K562 (cell line): ENCODE results near the gene ACP5. TPM values are rescaled to one million over a fixed set of nuclear protein-coding genes. Genes with fewer than 3 reads are reported as not detected.

Source experiments
- ARHGAP35 ChIP-seq: fragments of 450-650 bp; IDR thresholded peaks from 2 replicates; pipeline ENCODE4 v1.6.1; 2018; ENCODE audit not compliant: partially characterized antibody
- ELF4 ChIP-seq: fragments of 450-650 bp; formaldehyde crosslinking; IDR thresholded peaks from 2 replicates; pipeline ENCODE4 v1.4.0; 2022; ENCODE audit warnings: missing genetic modification characterization
- FOXM1 ChIP-seq, 2 experiments: fragments of 450-650 bp in 1 of 2; sonication (generic) in 1 of 2; formaldehyde crosslinking in 1 of 2; IDR thresholded peaks; 2 replicates each; pipeline versions ENCODE4 v1.6.1 to v1.9.0; 2017 to 2022; ENCODE audit warnings: low read depth in 2 of 2, mild to moderate bottlenecking in 2 of 2, missing genetic modification reagents in 1 of 2, moderate library complexity in 1 of 2
- HDAC3 ChIP-seq: fragments of 450-650 bp; IDR thresholded peaks from 2 replicates; pipeline ENCODE4 v1.6.1; 2018; ENCODE audit warnings: borderline replicate concordance, mild to moderate bottlenecking, moderate library complexity; ENCODE audit not compliant: partially characterized antibody
- NONO ChIP-seq, 2 experiments: fragments of 200-400 bp in 1 of 2; fragments of 450-650 bp in 1 of 2; formaldehyde crosslinking in 1 of 2; IDR thresholded peaks; 2 replicates each; pipeline ENCODE4 v1.6.1; 2017; ENCODE audit warnings: low read depth in 2 of 2, mild to moderate bottlenecking in 2 of 2, moderate library complexity in 2 of 2, low read length in 1 of 2
- NR2C1 ChIP-seq, 2 experiments: fragments of 450-650 bp; IDR thresholded peaks; 2 replicates each; pipeline ENCODE4 v1.6.1; 2017; ENCODE audit warnings: mild to moderate bottlenecking in 2 of 2, antibody characterized with exemption in 1 of 2, inconsistent platforms in 1 of 2, missing compliant biosample characterization in 1 of 2, missing genetic modification characterization in 1 of 2
- PHB2 ChIP-seq: fragments of 450-650 bp; IDR thresholded peaks from 2 replicates; pipeline ENCODE4 v1.6.1; 2017; ENCODE audit warnings: low read depth
- PURB ChIP-seq: sonication (generic); formaldehyde crosslinking; IDR thresholded peaks from 2 replicates; pipeline ENCODE4 v1.9.0; 2021; ENCODE audit warnings: low read depth, mild to moderate bottlenecking, missing genetic modification reagents
- RFX1 ChIP-seq: fragments of 450-650 bp; IDR thresholded peaks from 2 replicates; pipeline ENCODE4 v1.6.1; 2016; ENCODE audit warnings: mild to moderate bottlenecking, moderate library complexity
- RNF2 ChIP-seq: sonication (generic); IDR thresholded peaks from 2 replicates; pipeline ENCODE4 v1.6.1; 2016
- SMAD4 ChIP-seq: fragments of 250-450 bp; sonication (Bioruptor Pico); conservative IDR thresholded peaks from 2 replicates; pipeline ENCODE4 v1.8.0; 2021; ENCODE audit warnings: inconsistent platforms, mild to moderate bottlenecking, moderate library complexity
- TBP ChIP-seq: optimal IDR thresholded peaks from 2 replicates; pipeline ENCODE3; 2011; ENCODE audit warnings: low read depth, low read length, improper control_type of control experiment
- TOE1 ChIP-seq, 2 experiments: fragments of 450-650 bp in 1 of 2; sonication (generic) in 1 of 2; formaldehyde crosslinking in 1 of 2; IDR thresholded peaks; 2 replicates each; pipeline versions ENCODE4 v1.7.1 to v1.8.0; 2016 to 2022; ENCODE audit warnings: borderline replicate concordance in 2 of 2, mild to moderate bottlenecking in 2 of 2, antibody characterized with exemption in 1 of 2, inconsistent platforms in 1 of 2, low read depth in 1 of 2, missing genetic modification reagents in 1 of 2, moderate library complexity in 1 of 2
- ZNF23 ChIP-seq: fragments of 250-450 bp; sonication (Bioruptor Pico); IDR thresholded peaks from 2 replicates; pipeline ENCODE4 v1.4.0; 2020; ENCODE audit warnings: mild to moderate bottlenecking
- ZNF561 ChIP-seq: fragments of 450-650 bp; formaldehyde crosslinking; conservative IDR thresholded peaks from 2 replicates; pipeline ENCODE4 v1.4.0; 2020; ENCODE audit warnings: mild to moderate bottlenecking, moderate library complexity
- ZNF695 ChIP-seq: fragments of 450-650 bp; formaldehyde crosslinking; IDR thresholded peaks from 2 replicates; pipeline ENCODE4 v1.4.0; 2020; ENCODE audit warnings: mild to moderate bottlenecking, moderate library complexity
- ZSCAN32 ChIP-seq: fragments of 450-650 bp; formaldehyde crosslinking; IDR thresholded peaks from 2 replicates; pipeline ENCODE4 v1.4.0; 2020; ENCODE audit warnings: mild to moderate bottlenecking, moderate library complexity
- polyA plus RNA-seq, 8 experiments: library from polyadenylated mRNA; depleted of rRNA in 4 of 8; stranded (reverse) in 5 of 8; unstranded in 3 of 8; fragments of >200 nt; fragmentation: Nextera tagmentation in 2 of 8; fragmentation: Illumina TruSeq in 1 of 8; extraction: Ambion mirVana in 2 of 8; extraction: Trizol in 1 of 8; gene quantifications; 2 replicates each; pipeline versions ENCODE4 v1.2.1 to v1.2.3, GENCODE V29; 2011 to 2014; ENCODE audit warnings: inconsistent platforms in 1 of 8, missing spikeins in 1 of 8
- total RNA-seq, 7 experiments: library from RNA; depleted of rRNA in 6 of 7; stranded (reverse); fragments of >200 nt in 6 of 7; fragmentation: Illumina TruSeq in 2 of 7; extraction: Trizol in 2 of 7; gene quantifications; 2 replicates each; pipeline versions ENCODE4 v1.2.1 to v1.2.3, GENCODE V29; 2011 to 2021; ENCODE audit warnings: low replicate concordance in 1 of 7
- TF ChIP-seq, protein P1 (sequence below), 2 experiments: fragments of 450-650 bp; formaldehyde crosslinking in 1 of 2; IDR thresholded peaks; 2 replicates each; pipeline versions ENCODE4 v1.4.0 to v1.6.1; 2014 to 2020; ENCODE audit warnings: mild to moderate bottlenecking in 2 of 2, borderline replicate concordance in 1 of 2, low read depth in 1 of 2
- TF ChIP-seq, protein P2 (sequence below): fragments of 450-650 bp; IDR thresholded peaks from 2 replicates; pipeline ENCODE4 v1.6.1; 2016

The ACP5 gene
- total and polyA plus RNA-seq, 9 of the 15 experiments (the other 6 are each of a cell fraction or from before 2014, with no cell fraction given), result 0.06 to 1.1 (median 0.31) TPM; not detected in 1

DNA sequence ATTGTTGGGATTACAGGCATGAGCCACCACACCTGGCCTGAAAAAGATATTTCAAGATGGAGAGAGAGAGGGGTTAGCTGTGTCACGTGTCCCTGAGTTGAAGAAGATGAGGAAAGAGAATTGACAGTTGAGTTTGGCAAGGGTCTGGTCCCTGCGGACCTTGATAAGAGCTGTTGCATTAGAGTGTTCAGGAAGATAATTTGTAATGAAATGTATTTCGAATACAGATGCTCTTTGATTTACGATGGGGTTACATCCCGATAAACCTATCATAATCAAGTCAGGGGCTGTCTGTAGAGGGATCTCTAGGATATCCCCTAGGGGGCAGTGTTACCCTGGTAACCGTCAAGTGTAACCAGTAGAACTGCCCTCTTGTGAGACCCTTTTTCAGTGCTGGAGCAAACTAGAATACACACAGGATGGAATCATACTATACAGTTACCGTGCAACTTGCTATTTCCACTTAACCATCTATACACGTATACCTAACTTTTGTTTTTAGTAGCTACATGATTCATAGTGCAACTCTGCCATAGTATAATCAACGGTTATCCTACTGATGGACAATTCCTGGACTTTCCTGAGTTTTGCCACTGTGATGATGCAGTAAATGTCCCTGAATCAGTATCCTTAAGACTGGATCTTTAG is 16.9 kb downstream of the ACP5 start (continued):
- TF ChIP-seq, protein P1, sequence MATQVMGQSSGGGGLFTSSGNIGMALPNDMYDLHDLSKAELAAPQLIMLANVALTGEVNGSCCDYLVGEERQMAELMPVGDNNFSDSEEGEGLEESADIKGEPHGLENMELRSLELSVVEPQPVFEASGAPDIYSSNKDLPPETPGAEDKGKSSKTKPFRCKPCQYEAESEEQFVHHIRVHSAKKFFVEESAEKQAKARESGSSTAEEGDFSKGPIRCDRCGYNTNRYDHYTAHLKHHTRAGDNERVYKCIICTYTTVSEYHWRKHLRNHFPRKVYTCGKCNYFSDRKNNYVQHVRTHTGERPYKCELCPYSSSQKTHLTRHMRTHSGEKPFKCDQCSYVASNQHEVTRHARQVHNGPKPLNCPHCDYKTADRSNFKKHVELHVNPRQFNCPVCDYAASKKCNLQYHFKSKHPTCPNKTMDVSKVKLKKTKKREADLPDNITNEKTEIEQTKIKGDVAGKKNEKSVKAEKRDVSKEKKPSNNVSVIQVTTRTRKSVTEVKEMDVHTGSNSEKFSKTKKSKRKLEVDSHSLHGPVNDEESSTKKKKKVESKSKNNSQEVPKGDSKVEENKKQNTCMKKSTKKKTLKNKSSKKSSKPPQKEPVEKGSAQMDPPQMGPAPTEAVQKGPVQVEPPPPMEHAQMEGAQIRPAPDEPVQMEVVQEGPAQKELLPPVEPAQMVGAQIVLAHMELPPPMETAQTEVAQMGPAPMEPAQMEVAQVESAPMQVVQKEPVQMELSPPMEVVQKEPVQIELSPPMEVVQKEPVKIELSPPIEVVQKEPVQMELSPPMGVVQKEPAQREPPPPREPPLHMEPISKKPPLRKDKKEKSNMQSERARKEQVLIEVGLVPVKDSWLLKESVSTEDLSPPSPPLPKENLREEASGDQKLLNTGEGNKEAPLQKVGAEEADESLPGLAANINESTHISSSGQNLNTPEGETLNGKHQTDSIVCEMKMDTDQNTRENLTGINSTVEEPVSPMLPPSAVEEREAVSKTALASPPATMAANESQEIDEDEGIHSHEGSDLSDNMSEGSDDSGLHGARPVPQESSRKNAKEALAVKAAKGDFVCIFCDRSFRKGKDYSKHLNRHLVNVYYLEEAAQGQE (IDR thresholded peaks at IDR 0.05; ENCODE audit: borderline replicate concordance), result peak; percentile 92
- TF ChIP-seq, protein P1 (CRISPR knock-in tag; IDR thresholded peaks at IDR 0.05; ENCODE audit: low read depth), result no peak
- TF ChIP-seq FOXM1 (IDR thresholded peaks at IDR 0.05; ENCODE audit: low read depth), result peak; percentile 89
- TF ChIP-seq FOXM1 (CRISPR knock-in tag; IDR thresholded peaks at IDR 0.05; ENCODE audit: low read depth), result no peak
- no peak for TF ChIP-seq PURB (CRISPR knock-in tag)
- TF ChIP-seq NONO (IDR thresholded peaks at IDR 0.05; ENCODE audit: low read depth in 2 of 2, low read length in 1 of 2), result no peak
- TF ChIP-seq, protein P2, sequence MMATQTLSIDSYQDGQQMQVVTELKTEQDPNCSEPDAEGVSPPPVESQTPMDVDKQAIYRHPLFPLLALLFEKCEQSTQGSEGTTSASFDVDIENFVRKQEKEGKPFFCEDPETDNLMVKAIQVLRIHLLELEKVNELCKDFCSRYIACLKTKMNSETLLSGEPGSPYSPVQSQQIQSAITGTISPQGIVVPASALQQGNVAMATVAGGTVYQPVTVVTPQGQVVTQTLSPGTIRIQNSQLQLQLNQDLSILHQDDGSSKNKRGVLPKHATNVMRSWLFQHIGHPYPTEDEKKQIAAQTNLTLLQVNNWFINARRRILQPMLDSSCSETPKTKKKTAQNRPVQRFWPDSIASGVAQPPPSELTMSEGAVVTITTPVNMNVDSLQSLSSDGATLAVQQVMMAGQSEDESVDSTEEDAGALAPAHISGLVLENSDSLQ, result peak; percentile 93
- TF ChIP-seq RFX1, result peak; percentile 84
- no peak for TF ChIP-seq PHB2
- TF ChIP-seq ELF4, result 0 out of 2 replicates have a peak, but pooled peaks have one; percentile 43
- no peak for TF ChIP-seq ZNF695 (CRISPR knock-in tag)
- TF ChIP-seq ARHGAP35, result no peak
- 0 out of 2 replicates have a peak, but pooled peaks have one; percentile 60 for TF ChIP-seq SMAD4 (CRISPR knock-in tag)
- no peak for TF ChIP-seq ZSCAN32 (CRISPR knock-in tag)
- peak; percentile 84; the same call in 1 of the 2 replicates for TF ChIP-seq RNF2
- TF ChIP-seq NR2C1 (IDR thresholded peaks at IDR 0.05), result no peak; the same call in 1 of the 2 replicates
- TF ChIP-seq NR2C1 (tag; IDR thresholded peaks at IDR 0.05), result no peak
- no peak; the same call in 1 of the 2 replicates for TF ChIP-seq TOE1 (IDR thresholded peaks at IDR 0.05; ENCODE audit: borderline replicate concordance)
- peak; percentile 24; the same call in 1 of the 2 replicates for TF ChIP-seq TOE1 (CRISPR knock-in tag; IDR thresholded peaks at IDR 0.05; ENCODE audit: borderline replicate concordance, low read depth)
- no peak for TF ChIP-seq ZNF23
- peak; percentile 85 for TF ChIP-seq HDAC3
- TF ChIP-seq ZNF561 (CRISPR knock-in tag), result no peak
- TF ChIP-seq TBP, result peak; percentile 57
